ENCODE results near the gene ATE1.

DNA sequence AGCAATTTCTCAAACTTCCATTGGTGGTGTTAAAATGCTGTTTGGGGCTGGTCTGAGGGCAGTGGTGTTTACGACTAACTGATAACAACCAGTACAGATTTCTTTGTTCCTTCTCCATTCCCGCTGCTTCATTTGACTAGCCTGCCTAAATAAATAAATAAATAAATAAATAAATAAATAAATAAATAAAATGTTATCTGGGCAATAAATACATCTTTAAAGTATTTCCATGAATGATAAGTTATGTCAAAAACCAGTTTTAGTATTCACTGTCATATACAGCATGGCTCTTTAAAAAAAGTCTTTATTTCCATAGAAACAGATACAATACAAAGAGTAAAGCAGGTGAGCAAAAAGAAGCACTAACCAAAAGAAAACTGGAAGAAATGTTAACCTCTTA lies 81.3 kb downstream of the ATE1 start:
- TF ChIP-seq, protein P1, sequence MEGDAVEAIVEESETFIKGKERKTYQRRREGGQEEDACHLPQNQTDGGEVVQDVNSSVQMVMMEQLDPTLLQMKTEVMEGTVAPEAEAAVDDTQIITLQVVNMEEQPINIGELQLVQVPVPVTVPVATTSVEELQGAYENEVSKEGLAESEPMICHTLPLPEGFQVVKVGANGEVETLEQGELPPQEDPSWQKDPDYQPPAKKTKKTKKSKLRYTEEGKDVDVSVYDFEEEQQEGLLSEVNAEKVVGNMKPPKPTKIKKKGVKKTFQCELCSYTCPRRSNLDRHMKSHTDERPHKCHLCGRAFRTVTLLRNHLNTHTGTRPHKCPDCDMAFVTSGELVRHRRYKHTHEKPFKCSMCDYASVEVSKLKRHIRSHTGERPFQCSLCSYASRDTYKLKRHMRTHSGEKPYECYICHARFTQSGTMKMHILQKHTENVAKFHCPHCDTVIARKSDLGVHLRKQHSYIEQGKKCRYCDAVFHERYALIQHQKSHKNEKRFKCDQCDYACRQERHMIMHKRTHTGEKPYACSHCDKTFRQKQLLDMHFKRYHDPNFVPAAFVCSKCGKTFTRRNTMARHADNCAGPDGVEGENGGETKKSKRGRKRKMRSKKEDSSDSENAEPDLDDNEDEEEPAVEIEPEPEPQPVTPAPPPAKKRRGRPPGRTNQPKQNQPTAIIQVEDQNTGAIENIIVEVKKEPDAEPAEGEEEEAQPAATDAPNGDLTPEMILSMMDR (IDR thresholded peaks at IDR 0.05): no peak
- no peak for TF ChIP-seq EZH2 (IDR thresholded peaks at IDR 0.05; ENCODE audit: borderline replicate concordance, insufficient read depth, low read depth, low read length, poor library complexity, severe bottlenecking)

Data from B cell (primary cell).